ENCODE data around the gene PATJ.

PATJ gene

DNA sequence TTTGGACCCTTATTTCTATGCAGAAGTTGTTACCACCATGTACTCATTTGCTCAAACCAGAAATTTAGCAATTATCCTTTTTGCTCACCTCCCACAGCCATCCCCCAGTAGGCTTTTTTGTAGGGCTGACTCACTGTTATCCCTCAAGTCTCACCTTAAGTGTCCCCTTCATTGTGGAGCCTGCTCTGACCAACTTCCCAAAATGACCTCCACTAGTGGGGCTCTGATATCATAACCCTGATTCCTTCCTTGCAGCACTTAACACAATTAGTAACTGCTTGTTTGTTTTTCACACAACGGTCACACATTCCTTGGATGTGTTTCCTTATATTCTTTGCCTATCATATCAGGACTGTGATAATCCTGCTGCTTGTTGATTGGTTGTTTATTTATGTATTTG is 76.7 kb downstream of the PATJ start (continued):
- TF ChIP-seq, protein P1, sequence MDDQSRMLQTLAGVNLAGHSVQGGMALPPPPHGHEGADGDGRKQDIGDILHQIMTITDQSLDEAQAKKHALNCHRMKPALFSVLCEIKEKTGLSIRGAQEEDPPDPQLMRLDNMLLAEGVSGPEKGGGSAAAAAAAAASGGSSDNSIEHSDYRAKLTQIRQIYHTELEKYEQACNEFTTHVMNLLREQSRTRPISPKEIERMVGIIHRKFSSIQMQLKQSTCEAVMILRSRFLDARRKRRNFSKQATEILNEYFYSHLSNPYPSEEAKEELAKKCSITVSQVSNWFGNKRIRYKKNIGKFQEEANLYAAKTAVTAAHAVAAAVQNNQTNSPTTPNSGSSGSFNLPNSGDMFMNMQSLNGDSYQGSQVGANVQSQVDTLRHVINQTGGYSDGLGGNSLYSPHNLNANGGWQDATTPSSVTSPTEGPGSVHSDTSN (CRISPR knock-in tag; IDR thresholded peaks at IDR 0.05), result no peak
- TF ChIP-seq ZFHX2 (tag by site-specific recombination; conservative IDR thresholded peaks at IDR 0.05) (no peak), GLIS1 (tag by site-specific recombination; IDR thresholded peaks at IDR 0.05) (no peak), ZNF768 (tag by site-specific recombination; IDR thresholded peaks at IDR 0.05) (no peak), KLF8 (tag by site-specific recombination; IDR thresholded peaks at IDR 0.05) (no peak)

DNA sequence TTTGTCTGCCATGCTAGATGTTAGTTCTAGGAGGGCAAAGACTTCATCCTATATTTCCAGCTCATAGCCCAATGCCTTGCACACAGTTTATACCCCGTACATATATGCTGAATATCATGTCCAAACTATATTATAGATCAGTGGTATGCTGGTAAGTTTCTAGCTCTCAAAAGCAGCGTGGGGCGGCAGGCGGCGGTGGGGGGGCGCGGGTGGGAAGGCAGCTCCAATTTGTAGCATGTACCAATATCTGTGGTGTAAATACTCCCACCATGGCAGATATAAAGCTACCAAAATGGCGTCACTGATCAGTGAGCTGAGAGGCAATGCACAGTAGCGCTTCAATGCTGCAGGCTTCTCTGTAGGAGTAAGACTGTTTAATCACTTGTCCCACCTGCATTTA is 77.1 kb downstream of the PATJ start:
- ChIA-PET CTCF (no interaction called here), POLR2A (no interaction called here)
- no peak overlapping the region for H3K4me3 ChIP-seq (ENCODE audit: low read depth, low read length)
- H3K4me1 ChIP-seq (ENCODE audit: control insufficient read depth, insufficient read depth, low read length), result no peaks in the 10 kb centered on the region
- peaks cover 4 to 39% of the 10 kb centered on the region in 2 experiments; a peak in 2 of 3 replicates for H3K36me3 ChIP-seq (ENCODE audit: control insufficient read depth in 2 of 2, insufficient read depth in 1 of 2, low read length in 2 of 2)
- H3K9me3 ChIP-seq (ENCODE audit: control insufficient read depth, insufficient read depth, low read depth, low read length), result no peaks in the 10 kb centered on the region
- TF ChIP-seq ZNF350 (tag by site-specific recombination; IDR thresholded peaks at IDR 0.05) (no peak), ZNF747 (tag by site-specific recombination; IDR thresholded peaks at IDR 0.05) (no peak)
- no peak overlapping the region for H3K27ac ChIP-seq (ENCODE audit: extremely low read depth, low read depth, low read length)

DNA sequence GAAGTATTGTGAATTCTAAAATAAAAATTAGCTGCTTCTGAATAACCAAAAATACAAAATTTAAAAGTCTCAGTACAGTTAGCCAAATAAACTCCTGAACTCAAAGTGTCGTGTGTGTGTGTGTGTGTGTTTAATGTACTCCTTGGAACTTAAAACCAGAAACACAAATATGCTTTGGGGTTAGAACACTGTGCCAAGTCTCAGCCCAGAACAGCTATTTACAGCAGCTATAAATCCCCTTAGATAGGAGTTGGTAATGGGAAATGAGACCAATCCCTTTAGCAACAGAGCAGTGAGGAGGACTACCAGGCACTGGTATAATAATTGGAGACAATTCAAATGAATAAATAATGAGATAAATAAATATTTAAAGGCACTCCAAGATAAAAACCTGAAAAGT is 83.1 kb downstream of the PATJ start:
- H3K36me3 ChIP-seq (ENCODE audit: control insufficient read depth in 2 of 2, insufficient read depth in 1 of 2, low read length in 2 of 2), result peaks cover 16 to 67% of the 10 kb centered on the region in 2 experiments
- POLR2A ChIA-PET, result no interaction called here

DNA sequence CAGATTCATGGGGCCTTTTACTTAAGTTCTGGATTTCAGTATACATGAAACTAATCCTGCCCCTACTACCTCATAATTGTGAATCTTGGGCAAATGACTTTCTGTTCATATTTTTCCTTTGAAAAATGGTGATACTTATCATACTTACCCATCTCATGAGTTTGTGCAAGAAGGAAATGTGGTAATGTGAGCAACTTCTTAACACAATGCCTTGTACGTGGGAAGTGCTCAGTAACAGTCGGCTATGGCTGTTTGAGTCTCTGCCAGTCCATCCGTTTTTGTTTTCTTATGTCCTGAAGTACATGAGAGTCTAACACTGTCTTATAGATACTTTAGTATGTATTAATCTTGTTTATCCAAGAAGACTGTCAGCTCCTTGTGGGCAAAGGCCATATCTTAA is 86.5 kb downstream of the PATJ start:
- POLR2A ChIA-PET, result no interaction called here
- Histone ChIP-seq H3K27ac (ENCODE audit: extremely low read depth, low read depth, low read length) (no peak overlapping the region), H3K4me1 (ENCODE audit: control insufficient read depth, insufficient read depth, low read length) (no peaks in the 10 kb centered on the region), H3K36me3 (ENCODE audit: control insufficient read depth in 2 of 2, insufficient read depth in 1 of 2, low read length in 2 of 2) (peaks cover 16 to 52% of the 10 kb centered on the region in 2 experiments), H3K4me3 (ENCODE audit: low read depth, low read length) (no peak overlapping the region), H3K9me3 (ENCODE audit: control insufficient read depth, insufficient read depth, low read depth, low read length) (no peaks in the 10 kb centered on the region)
- CTCF ChIA-PET, result no interaction called here
- TF ChIP-seq ZNF768 (tag by site-specific recombination; IDR thresholded peaks at IDR 0.05) (no peak), ZNF274 (IDR thresholded peaks at IDR 0.05; ENCODE audit: low read length) (no peak), ZNF274 (tag by site-specific recombination; IDR thresholded peaks at IDR 0.05; ENCODE audit: borderline replicate concordance) (no peak)

More for the DNA sequence above, 83.1 kb downstream of the PATJ start:
- CTCF ChIA-PET, result interaction anchor here (0.7 kb wide), 1 partner anchor 222 kb away, joined by 4 read pairs; no protein-coding TSS in a partner anchor
- no peak for TF ChIP-seq ZNF596 (tag by site-specific recombination; IDR thresholded peaks at IDR 0.05)
- no peak for TF ChIP-seq ZNF114 (tag by site-specific recombination; IDR thresholded peaks at IDR 0.05)
- TF ChIP-seq, protein P2, sequence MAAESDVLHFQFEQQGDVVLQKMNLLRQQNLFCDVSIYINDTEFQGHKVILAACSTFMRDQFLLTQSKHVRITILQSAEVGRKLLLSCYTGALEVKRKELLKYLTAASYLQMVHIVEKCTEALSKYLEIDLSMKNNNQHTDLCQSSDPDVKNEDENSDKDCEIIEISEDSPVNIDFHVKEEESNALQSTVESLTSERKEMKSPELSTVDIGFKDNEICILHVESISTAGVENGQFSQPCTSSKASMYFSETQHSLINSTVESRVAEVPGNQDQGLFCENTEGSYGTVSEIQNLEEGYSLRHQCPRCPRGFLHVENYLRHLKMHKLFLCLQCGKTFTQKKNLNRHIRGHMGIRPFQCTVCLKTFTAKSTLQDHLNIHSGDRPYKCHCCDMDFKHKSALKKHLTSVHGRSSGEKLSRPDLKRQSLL (tag by site-specific recombination; IDR thresholded peaks at IDR 0.05), result no peak
- TF ChIP-seq BCL11B (tag by site-specific recombination; IDR thresholded peaks at IDR 0.05; ENCODE audit: low read depth), result no peak
- no peak for TF ChIP-seq ZNF776 (tag by site-specific recombination; IDR thresholded peaks at IDR 0.05; ENCODE audit: borderline replicate concordance)
- no peak for TF ChIP-seq ZNF768 (tag by site-specific recombination; IDR thresholded peaks at IDR 0.05)
- TF ChIP-seq ZNF785 (tag by site-specific recombination; IDR thresholded peaks at IDR 0.05), result no peak
- TF ChIP-seq ZNF514 (tag by site-specific recombination; IDR thresholded peaks at IDR 0.05), result no peak
- TF ChIP-seq GLI4 (tag by site-specific recombination; IDR thresholded peaks at IDR 0.05), result no peak
- TF ChIP-seq REPIN1 (tag by site-specific recombination; IDR thresholded peaks at IDR 0.05; ENCODE audit: low read depth), result no peak
- no peak for TF ChIP-seq GFI1B (tag by site-specific recombination; IDR thresholded peaks at IDR 0.05)
- TF ChIP-seq, protein P1 (CRISPR knock-in tag; IDR thresholded peaks at IDR 0.05), result no peak
- no peak for TF ChIP-seq ZNF19 (tag by site-specific recombination; IDR thresholded peaks at IDR 0.05; ENCODE audit: low read depth)
- no peak for TF ChIP-seq ZNF112 (tag by site-specific recombination; IDR thresholded peaks at IDR 0.05)
- no peak for TF ChIP-seq ZNF404 (tag by site-specific recombination; IDR thresholded peaks at IDR 0.05)
- no peak for TF ChIP-seq ZBTB7A (tag by site-specific recombination; IDR thresholded peaks at IDR 0.05; ENCODE audit: low read depth)
- no peak for TF ChIP-seq KLF8 (tag by site-specific recombination; IDR thresholded peaks at IDR 0.05)
- TF ChIP-seq ZFP69B (tag by site-specific recombination; IDR thresholded peaks at IDR 0.05), result no peak
- Histone ChIP-seq H3K27ac (ENCODE audit: extremely low read depth, low read depth, low read length) (no peak overlapping the region), H3K4me1 (ENCODE audit: control insufficient read depth, insufficient read depth, low read length) (no peaks in the 10 kb centered on the region), H3K4me3 (ENCODE audit: low read depth, low read length) (no peak overlapping the region), H3K9me3 (ENCODE audit: control insufficient read depth, insufficient read depth, low read depth, low read length) (no peaks in the 10 kb centered on the region)
